Stimulated activated CD4-positive, alpha-beta T cell treated with anti-CD3 and anti-CD28 coated beads, Interleukin-4, amount 100 ng/mL, for 1 hour (primary cell): ENCODE measurements around the gene FGR.
"Not testable (repeated sequence)": the region's sequence is repeated elsewhere in the genome, so short reads cannot be mapped to it uniquely, and the experiment has no call there.

Experiments
- DNase-seq: peaks from one replicate; pipeline ENCODE4 v3.0.0-alpha.2; 2020

FGR gene

DNA sequence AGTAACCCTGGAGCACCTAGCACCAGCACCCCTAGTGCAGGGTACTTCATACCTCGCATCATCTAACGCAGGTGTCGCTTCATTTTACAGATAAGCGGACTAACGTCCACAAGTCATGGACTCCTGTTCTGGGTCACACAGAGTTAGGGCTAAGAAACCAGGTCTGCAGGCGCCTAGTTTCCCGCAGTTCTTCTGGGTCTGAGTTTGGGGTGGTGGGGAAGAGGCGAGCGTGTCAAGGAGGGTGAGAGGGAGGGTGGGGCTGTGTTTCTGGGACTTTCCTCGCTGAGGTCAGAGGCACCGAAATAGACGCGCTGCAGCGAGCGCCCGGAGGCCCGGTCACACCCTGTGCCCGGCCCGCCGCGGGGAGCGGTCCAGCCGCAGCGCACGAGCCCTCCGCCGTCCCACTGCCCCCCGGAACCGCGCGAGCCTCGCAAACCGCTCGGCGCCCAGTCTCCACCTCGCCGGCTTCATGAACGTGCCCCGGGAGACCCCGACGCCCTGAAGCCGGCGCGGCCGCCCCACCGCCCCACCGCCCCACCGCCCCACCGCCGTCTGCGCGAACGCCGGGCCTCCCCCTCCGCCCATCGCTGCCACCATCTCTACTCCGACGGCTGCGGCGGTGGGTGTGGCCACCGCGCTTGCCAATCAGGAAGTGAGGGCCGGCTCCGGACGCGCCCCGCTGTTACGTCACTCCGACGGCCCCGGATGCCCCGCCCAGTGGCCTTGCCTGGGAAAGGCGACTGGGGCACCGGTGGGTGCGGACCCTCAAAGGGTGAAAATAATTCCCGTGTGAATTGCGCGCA is 24.7 kb upstream of the FGR start:
- peak; percentile 82 for DNase-seq

DNA sequence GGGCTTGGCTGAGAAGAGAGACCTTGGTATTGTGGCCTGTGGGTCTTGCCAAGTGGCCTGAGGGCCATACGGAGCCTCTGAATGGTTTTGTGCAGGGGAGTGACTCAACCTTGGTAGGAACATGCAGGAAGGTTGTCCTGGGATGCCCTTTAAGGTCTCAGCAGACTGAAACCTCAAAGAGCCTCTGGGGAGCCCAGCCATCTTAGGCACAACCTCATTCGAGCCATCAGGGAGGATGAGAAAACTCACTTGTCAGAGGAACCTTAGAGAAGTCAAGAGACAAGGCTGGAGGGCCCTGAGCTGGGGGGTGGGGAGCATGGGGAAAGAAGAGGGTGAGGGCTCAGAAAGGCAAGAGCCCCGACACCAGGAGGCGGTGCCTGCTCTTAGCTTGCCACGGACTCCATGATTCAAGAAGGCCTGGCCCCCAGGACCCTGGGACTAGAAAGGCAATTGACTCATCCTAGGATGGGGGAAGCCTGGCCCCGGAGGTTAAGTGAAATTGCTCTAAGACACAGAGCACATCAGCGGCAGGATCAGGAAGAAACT is 24.0 kb upstream of the FGR start:
- DNase-seq: peak; percentile 30

DNA sequence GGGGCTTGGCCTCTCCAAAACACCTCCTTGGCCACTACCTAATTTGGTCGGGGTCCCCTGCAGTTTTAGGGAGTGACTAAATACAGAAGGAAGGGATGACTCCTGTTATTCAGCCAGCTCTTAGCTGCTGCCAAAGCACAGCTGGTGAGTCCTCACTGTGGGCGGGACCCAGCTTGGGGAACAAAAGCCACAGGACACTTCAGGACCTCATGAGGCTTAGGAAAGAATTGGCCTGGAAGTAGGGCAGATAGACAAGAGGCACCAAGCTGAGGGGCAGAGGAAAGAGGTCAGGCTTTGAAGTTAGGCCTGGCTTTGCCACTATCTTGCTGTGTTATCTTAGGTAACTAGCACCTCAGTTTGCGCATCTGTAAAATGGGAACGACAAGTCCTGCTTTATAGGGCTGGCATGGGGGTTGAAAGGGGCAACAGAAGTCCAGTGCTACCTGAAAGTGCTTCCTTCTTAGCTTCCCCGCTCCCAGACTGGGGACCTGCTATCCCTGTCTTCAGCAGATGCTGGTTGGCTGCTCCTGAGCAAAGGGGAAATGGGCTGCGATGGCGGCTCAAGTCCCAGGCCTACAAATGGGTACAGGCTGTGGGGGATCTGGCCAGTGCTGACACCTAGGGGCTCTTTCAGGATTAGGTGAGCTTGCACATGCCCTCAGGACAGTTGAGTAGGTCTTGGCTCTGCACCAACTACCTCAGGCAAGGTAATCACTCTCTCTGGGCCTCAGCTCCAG is 21.3 kb upstream of the FGR start:
- no peak for DNase-seq

DNA sequence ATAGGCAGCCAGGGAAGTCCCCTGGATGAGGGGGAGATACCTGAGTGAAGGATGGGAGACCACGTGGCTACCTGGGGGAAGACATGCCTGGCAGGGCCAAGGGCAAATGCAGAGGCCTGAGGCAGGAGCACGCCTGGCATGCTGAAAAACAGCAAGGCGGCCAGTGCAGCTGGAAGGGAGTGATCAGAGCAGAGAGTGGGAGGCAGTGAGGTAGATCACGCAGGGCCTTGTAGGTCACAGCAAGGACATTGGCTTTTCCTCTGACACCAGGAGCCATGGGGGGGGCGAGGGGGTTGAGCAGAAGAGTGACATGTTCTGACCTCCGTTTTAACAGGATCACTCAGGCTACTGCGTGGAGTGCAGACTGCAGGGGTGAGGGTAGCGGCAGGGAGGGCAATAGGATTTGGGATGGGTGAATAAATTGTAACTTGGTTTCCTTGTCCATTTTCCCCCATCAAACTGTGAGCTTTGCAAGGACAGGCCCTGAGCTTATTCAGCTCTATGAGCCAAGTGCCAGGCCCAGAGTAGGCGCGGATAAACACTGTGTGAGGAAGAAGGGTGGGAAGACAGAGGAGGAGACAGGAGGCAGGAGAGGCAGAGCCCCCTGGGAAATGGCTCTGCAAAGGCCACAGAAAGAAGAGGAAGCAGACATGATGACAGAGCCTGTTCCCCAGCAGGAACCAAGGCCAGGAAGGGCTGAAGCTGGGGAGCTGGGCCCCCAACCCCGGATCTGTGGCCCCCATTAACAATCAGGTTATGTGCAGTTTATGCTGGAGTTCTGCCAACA is 20.4 kb upstream of the FGR start:
- DNase-seq: no peak

DNA sequence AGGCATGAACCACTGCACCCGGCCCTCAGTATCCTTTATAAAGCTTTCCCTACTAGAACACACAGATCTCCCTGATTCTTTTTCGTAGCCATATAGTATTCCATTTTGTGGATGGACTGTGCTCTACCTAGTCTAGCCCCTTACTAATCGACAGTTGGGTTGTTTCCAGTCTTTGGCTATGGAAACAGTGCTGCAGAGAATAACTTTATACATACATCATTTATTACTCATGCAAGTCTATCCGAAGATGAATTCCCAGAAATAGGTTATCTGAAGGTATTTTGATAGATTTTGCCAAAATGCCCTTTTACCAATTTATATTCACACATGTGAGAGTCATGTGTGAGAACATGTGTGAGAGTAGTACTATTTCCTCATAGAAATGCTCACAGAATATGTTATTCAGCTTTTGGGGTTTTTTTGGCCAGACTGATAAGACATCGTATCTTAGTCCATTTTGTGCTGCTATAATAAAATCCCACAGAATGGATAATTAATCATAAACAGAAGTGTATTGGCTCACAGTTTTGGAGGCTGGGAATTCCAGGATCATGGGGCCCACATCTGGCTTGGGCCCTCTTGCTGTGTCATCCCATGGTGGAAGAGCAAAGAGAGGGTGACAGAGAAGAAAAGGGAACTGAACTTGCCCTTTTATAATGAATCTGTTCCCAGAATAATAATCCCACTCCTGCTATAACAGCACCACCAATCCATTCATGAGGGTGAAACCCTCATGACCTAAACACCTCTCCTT is 17.3 kb upstream of the FGR start:
- no peak for DNase-seq

DNA sequence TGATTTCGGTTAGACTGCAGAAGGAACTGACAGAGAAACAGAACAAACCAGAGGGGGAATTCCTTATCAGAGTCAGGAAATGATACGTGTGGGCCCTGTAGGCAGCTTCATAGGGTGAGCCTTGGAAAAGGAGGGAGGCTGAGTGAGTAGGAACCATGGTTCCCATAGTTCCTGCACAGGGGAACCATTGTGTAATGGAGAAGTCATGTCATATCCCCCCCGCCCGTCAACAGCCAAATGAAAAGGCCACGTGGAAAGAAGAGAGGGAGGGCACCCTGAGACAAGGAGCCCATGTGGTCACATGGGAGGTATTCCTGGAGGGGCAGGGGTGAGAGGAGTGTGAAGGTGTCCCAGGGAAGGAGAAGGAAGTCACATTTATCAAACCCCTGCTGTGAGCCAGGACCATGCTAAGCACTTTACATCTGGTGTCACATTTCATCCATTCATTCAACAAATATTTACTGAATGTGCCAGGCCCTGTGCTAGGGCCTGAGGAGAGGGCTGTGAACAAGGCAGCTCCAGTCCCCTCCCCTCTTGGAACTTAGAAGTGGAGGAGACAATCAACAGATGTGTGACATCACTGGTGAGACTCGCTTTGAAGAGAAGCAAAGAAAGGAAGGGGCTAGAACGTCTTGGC is 15.7 kb upstream of the FGR start:
- DNase-seq: no peak

DNA sequence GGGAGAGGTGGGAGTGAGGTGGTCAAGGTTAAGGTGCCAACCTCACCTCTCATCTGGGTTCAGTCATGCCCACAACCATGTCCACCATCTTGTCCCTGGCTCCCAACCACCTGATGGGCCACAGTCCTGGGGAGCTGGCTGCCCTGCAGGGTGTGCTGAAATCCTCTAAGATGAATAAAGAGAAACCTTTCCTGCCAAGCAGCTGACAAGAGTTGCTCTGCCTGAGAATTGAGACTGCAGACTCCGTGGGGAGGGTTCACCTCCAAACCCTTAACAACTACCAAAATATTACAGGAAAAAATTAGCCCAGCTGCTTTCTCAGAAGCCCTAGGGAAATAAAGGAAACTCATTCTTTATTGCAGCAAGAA is 15.2 kb upstream of the FGR start:
- DNase-seq: no peak

DNA sequence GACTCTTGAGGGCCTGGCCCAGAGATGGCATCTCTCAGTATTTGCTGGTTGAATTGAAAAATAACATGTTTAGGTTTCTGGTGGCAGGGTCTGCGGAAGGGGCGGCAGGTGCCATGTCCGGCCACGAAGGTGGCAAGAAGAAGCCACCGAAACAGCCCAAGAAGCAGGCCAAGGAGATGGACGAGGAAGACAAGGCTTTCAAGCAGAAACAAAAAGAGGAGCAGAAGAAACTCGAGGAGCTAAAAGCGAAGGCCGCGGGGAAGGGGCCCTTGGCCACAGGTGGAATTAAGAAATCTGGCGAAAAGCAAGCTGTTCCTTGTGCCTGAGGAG is 14.3 kb upstream of the FGR start:
- DNase-seq: no peak

DNA sequence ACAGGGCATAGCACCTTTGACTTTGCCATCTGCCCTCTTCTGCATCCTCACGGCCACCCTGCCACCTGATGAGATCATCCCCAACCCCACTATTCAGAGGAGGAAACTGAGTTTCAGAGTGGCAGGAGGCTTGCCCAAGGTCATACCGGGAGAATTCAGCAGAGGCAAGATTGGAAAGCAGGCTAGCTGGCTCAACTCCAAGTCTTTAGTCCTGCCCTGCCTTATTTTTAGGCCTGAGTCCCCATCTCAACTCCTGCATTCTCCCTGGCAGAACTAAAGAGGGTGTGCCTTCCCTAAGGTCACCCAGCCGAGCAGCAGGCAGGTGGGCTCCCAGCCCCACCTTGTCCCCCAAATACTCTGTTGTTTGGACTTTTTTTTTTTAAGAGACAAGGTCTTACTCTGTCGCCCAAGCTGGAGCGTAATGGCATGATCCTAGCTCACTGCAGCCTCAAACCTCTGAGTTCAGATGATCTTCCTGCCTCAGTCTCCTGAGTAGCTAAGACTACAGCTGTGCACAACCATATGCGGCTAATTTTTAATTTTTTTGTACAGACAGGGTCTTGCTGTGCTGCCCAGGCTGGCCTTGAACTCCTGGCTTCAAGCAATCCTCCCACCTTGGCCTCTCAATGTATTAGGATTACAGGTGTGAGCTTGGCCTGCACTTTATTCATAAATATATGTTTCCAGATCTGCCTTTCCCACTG is 13.8 kb upstream of the FGR start:
- no peak for DNase-seq

DNA sequence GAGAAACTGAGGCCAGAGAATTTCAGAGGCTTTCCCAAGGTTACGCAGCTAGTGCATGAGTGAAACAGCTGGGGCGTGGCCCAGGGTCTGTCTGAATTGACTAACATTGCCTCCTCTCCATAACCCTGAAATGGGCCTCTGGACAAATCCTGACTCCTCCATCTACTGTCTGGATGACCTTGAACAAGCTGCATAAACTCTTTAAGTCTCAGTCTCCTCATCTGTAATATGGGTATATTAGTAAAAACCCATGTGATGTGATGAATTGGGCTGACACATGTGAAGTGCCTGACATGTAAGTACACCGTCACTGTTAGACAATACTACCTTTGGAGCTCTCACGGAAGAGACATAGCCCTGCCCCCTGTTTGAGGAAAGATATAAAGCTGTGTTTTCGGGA is 12.3 kb upstream of the FGR start:
- DNase-seq: no peak

DNA sequence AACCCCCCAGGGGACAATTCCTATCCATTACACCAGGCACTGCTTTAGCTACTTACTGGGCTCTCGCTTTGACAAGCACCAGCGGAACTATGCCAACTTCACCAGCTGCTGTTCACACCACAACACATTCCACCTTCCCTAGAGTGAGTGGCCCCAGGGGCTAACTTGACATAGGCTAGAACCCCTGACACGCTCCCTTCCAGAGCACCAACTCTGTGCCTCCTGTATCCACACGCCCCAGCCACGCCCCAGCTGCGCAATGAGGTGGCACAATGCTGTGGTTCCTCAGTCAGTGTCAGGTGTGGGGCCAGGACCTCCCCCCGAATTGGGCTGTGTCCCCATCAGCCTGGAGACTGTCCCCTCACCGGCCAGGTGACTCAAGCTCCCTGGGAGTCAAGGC is 11.7 kb upstream of the FGR start:
- no peak for DNase-seq

DNA sequence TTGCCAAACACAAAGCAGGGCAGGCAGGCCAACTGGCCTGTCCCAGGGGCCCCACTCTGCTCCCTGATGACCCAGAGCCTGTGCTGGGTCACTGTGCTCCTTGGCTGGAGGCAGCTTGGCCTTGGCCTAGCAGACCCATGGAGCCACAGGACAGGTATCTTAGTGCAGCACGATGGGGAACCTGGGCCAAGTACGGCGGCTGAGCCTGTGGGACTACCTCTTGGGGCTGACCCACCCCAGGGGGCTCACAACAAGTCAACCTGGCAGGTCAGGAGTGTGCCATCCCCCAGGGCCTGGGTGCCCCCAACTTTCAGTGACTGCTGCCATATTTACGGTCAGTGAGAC is 10.1 kb upstream of the FGR start:
- no peak for DNase-seq

DNA sequence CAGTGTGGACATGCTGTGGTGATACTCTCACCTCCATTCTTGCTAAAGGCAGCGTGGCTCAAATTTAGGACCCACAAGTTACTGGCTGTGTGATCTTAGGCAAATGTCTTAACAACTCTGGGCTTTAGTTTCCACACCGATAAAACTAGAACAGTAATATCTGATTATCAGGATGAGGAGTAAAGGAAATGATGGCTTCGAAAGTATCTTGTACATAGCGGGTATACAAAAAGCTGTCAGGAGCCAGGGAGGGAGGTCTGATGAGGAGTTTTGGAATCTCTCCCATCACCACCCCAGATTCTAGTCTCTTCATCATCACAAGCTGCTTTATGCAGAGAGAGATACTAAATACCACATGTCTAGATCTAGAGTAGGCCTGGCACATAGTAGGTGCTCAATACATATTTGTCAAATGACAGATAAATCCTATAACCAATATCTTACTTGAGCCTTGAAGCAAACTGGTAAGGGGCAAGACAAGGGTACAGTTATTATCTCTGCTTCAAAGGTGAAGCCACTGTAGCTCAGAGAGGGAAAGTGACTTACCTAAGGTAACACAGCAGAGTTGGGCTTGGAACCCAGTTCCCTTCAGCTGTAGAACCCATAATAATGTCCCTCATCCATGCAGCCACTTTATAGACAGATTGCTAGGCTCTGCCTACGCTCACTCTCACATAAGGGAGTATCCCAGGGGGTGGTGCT is 9.5 kb upstream of the FGR start:
- no peak for DNase-seq

DNA sequence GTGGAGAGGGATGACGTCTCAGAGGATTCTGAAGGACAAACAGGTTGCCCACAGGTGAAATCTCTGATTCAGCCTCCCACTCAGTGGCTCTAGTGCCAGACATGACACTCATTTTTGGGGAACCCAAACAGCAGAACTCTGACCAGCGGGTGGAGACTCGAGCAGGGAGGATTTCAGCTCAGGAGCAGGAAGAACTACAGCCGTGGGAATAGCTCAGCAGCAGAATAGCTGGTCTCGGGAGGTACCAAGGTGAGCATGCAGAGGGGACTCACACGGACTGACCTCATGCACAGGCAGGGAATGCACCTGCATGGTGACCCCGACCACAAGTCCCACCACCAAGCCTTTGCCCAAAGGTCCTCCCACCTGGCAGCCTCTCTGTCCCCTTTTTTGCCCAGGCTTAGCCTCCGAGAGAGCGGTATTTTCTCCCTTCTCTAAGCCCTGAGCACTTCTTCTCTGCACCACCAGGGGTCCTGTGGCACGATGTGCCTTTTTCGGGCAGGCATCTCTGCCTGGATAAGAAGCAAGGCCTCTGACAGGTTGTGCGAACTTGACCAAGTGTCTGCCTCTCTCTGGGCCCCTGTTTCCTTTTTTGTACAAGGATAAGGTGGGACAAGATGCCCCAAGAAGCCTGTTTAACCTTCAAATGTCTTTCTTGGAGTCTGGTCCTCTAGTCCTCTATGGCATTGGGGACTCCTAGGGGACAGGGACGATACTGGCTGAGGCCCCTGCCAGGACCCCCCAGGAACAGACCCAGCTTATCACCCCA is 8.8 kb upstream of the FGR start:
- peak; percentile 69 for DNase-seq

DNA sequence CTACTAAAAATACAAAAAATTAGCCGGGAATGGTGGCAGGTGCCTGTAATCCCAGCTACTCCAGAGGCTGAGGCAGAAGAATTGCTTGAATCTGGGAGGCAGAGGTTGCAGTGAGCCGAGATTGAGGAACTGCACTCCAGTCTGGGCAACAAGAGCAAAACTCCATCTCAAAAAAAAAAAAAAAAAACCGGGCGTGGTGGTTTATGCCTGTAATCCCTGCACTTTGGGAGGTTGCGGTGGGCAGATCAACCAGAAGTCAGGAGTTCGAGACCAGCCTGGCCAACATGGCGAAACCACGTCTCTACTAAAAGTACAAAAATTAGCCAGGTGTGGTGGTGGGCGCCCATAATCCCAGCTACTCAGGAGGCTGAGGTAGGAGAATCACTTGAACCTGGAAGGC is 5.5 kb upstream of the FGR start:
- DNase-seq: not testable (repeated sequence)

DNA sequence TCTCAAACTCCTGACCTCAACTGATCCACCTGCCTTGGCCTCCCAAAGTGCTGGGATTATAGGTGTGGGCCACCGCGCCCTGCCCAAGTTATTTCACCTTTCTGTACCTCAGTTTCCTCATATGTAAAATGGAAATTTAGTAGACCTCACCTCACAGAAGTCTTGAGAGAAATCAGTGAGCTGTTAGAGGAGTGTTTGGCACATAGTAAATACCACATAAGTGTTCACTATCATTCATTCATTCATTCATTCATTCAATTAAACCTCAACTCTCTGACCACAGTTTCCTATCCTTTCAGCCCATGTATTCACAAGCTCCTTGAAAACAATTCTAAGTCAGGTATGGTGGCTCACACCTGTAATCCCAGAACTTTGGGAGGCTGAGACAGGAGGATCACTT is 3.8 kb upstream of the FGR start:
- DNase-seq: no peak

DNA sequence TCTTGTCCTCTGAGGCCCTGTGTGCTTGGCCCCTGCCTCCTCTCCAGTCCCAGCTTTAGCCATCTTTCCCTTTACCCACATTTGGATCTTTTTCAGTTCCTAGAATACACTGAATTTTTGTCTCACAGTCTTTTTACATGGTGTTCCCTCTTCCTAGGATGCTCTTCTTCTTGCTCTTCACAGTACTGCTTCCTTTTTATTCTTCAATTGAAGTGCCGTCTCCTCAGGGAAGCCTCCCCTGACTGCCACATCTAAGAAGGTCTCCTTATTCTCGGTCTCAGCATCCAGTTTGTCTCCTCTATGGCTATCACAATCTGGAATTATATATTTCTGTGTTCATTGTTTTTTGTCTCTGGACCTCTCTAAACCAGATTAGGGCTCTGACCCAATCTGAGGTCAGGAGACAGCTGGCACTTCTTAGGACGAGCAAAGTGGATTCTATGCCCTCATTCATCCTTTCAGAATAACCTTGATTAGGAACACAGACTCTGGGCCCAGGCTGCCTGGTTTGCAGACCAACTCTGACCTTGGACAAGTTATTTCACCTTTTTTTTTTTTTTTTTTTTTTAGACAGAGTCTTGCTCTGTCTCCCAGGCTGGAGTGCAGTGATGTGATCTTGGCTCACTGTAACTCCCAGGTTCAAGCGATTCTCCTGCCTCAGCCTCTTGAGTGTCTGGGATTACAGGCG is 3.2 kb upstream of the FGR start:
- DNase-seq: no peak

DNA sequence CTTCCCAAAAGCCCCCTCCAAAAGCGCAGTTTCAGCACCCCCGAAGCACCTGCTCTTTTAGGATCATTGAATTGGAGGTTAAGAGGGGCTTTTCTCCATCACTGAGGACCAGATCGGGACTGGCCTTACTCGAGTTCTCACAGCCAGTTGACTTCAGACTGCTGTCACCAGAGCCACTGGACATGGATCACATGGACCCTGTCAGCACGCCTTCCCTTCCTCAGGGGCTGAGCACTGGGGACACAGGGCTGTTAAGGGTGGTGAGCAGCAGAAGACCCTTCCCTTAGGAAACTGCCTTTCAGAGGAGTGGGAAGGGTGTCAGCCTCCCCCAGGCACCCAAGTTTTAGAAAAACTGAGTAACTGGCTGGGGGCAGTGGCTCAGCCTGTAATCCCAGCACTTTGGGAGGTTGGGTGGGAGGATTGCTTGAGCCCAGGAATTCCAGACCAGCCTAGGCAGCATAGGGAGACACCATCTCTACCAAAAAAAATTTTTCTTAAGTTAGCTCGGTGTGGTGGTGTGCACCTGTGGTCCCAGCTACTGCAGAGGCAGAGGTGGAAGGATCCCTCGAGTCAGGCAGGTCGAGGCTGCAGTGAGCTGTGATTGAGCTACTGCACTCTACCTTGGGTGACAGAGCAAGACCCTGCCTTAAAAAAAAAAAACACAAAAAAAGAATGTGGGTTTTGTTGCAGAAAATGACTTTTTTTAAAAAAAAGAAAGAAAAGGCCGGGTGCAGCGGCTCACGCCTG is 584 bp upstream of the FGR start:
- DNase-seq: no peak
